Left kidney (tissue), 2 donors: ENCODE measurements around the gene CCDC6. TPM values are rescaled to one million over a fixed set of nuclear protein-coding genes. Genes with fewer than 3 reads are reported as not detected.
"Not testable (repeated sequence)": the region's sequence is repeated elsewhere in the genome, so short reads cannot be mapped to it uniquely, and the experiment has no call there.

Experiments used
- DNase-seq: peaks from one replicate; pipeline ENCODE4 v3.0.0-alpha.2; 2013
- polyA plus RNA-seq: library from polyadenylated mRNA; unstranded; fragments of 120-200 nt; gene quantifications from one replicate; pipeline ENCODE4 v1.2.1, GENCODE V29; 2013; ENCODE audit not compliant: insufficient read length

Gene CCDC6
- polyA plus RNA-seq, 1 donor = 48.2 TPM

DNA sequence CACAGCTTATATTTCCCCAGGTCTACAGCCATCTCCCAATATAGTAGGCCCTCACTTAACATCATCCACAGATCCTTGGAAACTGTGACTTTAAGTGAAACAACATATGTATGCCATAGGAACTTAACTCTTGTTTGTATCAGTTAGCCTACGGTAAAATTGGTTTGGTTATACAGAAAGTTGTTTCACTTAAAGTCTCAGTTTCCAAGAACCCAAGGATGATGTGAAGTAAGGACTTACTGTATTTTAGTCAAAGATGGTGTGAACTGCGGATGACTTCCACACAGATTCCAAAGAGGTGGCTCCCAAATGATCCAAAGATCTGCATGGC is 96.7 kb downstream of the CCDC6 start:
- DNase-seq = no peak

GRCh38 chr10:59808896-59809643 is 97.3 kb downstream of the CCDC6 start:
- DNase-seq = no peak

- DNase-seq = no peak
Measured at GRCh38 chr10:59807629-59808620, 98.4 kb downstream of the CCDC6 start.

- peak; percentile 36 for DNase-seq
Measured at GRCh38 chr10:59805014-59805413, 101.3 kb downstream of the CCDC6 start.

DNA sequence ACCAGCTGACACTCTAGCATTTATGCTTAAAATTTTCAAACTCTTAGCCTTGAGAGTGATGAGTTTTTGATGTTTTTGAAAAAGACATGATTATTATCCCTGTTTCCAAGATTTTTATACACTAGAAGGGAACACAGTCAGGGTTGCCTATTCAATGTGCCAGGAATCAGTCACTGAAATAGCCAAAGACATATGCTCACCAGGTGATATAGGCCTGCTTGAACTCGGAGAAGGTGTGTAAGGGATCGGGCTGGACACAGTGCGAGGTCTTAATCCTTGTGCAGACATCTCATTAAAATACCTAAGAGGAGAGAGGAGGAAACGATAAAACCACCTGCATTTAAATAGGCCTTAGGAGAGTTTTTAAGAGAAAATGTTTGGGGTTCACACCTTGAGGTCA is 102.1 kb downstream of the CCDC6 start:
- DNase-seq = no peak

DNA sequence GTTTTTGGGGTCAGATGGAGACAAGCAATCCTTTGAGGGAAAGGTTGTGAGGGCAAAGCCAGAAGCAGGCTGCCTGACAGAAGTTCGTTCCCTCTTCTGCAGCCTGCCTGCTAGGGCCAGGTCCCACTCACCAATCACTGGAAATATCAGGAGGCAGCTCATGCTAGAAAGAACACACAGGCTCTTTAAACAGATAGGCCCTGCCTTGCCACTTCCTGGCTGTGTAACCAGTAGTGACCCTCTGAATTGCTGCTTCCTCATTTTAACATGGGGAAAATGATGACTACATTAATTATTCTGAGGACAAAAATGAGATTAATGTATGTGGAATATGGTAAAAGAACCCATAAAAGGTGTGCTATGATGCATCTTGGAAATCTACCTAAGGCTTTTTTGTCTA is 102.6 kb downstream of the CCDC6 start:
- DNase-seq = no peak

GRCh38 chr10:59801171-59801570 is 105.2 kb downstream of the CCDC6 start:
- DNase-seq = no peak

- no peak for DNase-seq
Measured at GRCh38 chr10:59799421-59799820, 106.9 kb downstream of the CCDC6 start.

- no peak for DNase-seq
Measured at GRCh38 chr10:59793919-59794318, 112.4 kb downstream of the CCDC6 start.

DNA sequence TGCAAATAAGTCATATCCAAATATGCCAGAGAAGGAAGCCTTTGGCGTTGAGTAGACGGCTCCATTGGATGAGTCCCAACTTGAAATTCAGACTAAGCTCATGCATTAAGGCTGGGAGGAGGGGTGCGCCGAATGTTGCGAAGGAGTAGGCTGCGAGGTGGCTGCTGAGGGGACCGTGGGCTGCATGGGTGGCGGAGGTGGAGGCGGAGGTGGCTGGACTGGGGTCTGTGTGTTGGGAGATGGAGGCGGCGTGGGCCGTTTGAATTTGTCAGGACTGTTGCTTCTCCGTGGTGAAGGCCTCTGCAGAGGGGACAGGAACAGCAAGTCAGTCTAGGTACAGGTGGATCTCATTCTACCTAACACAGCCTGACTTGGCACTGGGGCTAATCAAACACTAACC is 113.5 kb downstream of the CCDC6 start:
- DNase-seq = no peak

DNA sequence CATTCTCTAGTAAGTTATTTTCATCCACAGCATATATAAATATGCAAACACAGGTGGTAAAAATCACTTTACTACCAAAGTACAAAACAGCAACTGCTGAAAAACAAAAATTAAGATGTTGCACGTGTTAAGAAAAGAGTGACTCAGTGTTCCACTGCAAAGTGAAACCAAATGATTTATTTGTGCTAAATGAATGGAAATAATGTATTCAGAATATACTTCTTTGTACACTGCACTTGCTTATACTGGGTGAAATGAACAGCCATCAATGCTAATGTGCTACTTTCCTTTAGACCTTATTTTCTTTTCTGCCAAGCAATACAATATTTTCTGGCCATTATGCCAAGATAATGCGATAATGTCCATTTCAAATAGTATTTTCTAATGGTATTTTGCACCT is 114.8 kb downstream of the CCDC6 start:
- DNase-seq = no peak

- DNase-seq = not testable (repeated sequence)
Measured at GRCh38 chr10:59790080-59790479, 116.3 kb downstream of the CCDC6 start.

DNA sequence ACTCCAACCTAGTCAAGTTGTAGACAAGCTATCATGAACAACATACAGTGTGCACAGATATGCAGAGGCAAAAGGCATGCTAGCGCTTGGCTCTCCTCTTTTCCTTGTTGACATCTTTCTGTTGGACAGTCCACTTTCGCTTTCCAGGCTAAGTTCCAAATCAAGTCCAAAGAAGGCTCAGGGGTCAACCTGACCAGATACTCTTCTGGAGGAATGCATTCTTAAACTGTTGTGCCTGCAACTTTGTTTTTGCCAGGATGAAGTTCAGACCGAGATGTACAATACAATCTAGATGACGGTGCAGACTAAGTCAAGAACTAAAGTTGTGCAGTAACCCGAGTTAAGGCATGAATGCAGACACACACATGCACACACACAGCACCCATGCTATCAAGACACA is 117.4 kb downstream of the CCDC6 start:
- DNase-seq = not testable (repeated sequence)

GRCh38 chr10:59787032-59787431 is 119.3 kb downstream of the CCDC6 start:
- not testable (repeated sequence) for DNase-seq

GRCh38 chr10:59785476-59785875 is 120.9 kb downstream of the CCDC6 start:
- not testable (repeated sequence) for DNase-seq

GRCh38 chr10:59781511-59781910 is 124.8 kb downstream of the CCDC6 start:
- DNase-seq = no peak

- no peak for DNase-seq
Measured at GRCh38 chr10:59779756-59780533, 126.4 kb downstream of the CCDC6 start.

DNA sequence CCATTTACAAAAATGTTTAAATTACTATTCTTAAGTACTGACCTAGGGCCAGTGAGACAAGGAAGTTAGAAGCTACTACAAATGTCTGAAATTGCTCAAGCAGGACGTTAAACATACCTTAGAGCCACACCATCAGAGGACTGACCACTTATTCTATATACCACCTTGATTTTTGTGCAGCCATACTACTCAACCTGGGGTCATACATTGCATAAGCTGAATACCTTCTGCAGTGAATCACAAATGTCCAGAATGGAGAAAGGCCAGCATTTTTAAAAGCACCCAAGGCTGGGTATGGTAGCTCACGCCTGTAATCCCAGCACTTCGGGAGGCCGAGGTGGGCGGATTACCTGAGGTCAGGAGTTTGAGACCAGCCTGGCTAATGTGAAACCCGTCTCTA is 131.9 kb downstream of the CCDC6 start:
- no peak for DNase-seq

- no peak for DNase-seq
Measured at GRCh38 chr10:59773088-59773487, 133.3 kb downstream of the CCDC6 start.

DNA sequence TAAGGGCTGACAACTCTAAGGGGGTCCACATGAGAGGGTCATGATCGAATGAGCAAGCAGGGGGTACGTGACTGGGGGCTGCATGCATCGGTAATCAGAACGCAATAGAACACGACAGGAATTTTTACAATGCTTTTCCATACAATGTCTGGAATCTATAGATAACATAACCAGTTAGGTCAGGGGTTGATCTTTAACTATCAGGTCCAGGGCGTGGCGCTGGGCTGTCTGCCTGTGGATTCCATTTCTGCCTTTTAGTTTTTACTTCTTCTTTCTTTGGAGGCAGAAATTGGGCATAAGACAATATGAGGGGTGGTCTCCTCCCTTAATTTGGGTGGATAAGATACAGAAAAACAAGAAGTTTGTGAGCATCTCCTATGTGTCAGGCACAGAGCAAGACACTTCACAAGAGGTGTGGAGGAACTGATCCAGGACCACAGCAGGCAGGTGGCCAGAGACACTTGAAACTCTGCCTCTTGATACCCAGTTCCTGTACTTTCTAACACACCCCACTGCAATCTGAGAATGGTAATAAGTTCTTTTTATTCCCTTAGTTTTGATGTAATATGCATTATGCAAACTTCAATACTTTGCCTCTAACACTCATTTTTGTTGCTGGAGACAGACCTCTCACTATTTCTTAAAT is 135.1 kb downstream of the CCDC6 start:
- DNase-seq = no peak

- no peak for DNase-seq
Measured at GRCh38 chr10:59770689-59771088, 135.7 kb downstream of the CCDC6 start.

DNA sequence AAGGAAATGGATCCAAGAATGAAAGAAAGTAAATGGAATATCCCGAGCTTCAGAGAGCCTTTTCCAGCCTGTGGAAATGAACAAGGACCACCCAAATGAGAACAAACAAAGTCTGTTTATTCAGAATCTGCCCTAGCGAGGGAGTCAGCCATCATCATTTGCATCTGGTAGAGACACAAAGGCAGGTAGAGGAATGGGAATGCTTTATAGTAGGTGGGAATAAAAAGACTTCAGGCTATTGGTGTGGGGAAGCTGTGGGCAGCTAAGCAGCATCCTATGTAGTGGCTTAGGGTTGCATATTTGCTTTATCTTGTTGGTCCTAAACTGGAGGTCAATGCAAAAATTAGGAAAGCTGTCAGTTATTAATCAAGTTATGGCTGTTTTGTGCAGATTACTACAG is 143.9 kb downstream of the CCDC6 start:
- DNase-seq = no peak
